GM21576 (cell line): ENCODE measurements around the gene YY1.
A peak's percentile ranks its signal among the peaks of the same experiment; 100 is the strongest.

Source experiments
- ATAC-seq: cut with Tn5 transposase; IDR thresholded peaks from one replicate; pipeline ENCODE4 v1.9.1; 2021; ENCODE audit warnings: mild to moderate bottlenecking, moderate library complexity; ENCODE audit not compliant: unreplicated experiment

YY1 gene

GRCh38 chr14:100240668-100241032 is 1.7 kb downstream of the YY1 start:
- no peak for ATAC-seq

- no peak for ATAC-seq
Observed at GRCh38 chr14:100241279-100241678, 2.3 kb downstream of the YY1 start.

- ATAC-seq = no peak
Observed at GRCh38 chr14:100243020-100243419, 4.1 kb downstream of the YY1 start.

- ATAC-seq = no peak
Observed at GRCh38 chr14:100246809-100247428, 8.0 kb downstream of the YY1 start.

- no peak for ATAC-seq
Observed at GRCh38 chr14:100250732-100251465, 12.0 kb downstream of the YY1 start.

DNA sequence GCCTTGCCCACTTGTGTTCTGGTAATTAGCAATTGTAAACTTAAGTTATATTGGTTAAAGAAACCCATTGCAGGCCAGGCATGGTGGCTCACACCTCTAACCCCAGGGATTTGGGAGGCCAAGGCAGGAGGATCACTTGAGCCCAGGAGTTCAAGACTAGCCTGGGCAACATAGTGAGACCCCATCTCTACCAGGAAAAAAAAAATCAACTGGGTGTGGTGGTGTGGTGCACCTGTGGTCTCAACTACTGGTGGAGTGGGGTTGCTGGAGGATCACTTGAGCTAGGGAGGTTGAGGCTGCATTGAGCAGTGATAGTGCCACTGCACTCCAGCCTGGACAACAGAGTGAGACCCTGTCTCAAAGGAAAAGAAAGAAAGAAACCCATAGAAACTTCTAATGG is 13.7 kb downstream of the YY1 start:
- no peak for ATAC-seq

GRCh38 chr14:100256339-100256895 is 17.5 kb downstream of the YY1 start:
- ATAC-seq = peak; percentile 63

GRCh38 chr14:100261621-100262020 is 22.7 kb downstream of the YY1 start:
- ATAC-seq = no peak

DNA sequence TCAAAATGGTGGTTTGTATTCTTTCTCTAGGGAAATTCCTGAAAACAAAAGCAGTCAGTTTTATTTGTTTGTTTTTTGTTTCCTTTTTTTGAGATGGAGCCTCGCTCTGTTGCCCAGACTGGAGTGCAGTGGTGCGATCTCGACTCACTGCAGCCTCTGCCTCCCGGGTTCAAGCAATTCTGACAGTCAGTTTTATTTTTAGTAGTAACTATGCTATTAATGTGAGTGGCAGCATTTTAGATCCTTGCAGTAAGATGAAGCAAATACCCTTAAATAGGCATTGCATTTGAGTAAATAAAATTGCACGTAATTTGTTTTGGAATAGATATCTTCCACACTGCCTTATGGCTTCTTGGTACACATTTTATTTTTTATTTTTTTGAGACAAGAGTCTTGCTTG is 23.6 kb downstream of the YY1 start:
- no peak for ATAC-seq

- no peak for ATAC-seq
Observed at GRCh38 chr14:100263141-100263540, 24.2 kb downstream of the YY1 start.

- no peak for ATAC-seq
Observed at GRCh38 chr14:100267990-100268389, 29.0 kb downstream of the YY1 start.

DNA sequence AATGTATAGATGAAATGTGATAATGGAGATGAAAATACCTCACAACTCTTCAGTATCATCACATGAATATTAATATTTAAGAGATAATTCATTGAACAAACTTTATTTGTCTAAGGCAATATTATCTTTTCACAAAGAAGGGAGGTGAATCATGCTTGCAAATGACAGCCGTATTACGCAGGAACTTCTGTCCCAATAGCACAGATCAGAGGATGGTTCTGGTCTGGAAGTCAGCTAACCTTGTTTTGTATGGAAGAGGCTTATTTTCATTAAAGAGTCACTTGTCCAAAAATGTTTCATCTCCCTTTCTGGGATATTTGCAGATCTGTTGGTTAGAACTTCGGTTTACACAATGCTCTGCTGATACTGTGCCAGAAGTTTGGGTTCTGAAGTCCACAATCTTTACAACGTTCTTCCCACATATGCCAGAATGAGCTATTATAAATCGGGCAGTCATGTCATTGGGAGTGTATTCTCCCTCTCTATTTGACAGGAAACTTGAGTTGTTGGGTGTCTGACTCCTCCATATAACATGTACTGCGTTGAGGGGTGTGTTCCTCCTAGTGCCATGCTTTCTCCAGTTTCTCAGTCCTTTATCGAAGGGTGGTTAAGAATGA is 29.8 kb downstream of the YY1 start:
- ATAC-seq = no peak

DNA sequence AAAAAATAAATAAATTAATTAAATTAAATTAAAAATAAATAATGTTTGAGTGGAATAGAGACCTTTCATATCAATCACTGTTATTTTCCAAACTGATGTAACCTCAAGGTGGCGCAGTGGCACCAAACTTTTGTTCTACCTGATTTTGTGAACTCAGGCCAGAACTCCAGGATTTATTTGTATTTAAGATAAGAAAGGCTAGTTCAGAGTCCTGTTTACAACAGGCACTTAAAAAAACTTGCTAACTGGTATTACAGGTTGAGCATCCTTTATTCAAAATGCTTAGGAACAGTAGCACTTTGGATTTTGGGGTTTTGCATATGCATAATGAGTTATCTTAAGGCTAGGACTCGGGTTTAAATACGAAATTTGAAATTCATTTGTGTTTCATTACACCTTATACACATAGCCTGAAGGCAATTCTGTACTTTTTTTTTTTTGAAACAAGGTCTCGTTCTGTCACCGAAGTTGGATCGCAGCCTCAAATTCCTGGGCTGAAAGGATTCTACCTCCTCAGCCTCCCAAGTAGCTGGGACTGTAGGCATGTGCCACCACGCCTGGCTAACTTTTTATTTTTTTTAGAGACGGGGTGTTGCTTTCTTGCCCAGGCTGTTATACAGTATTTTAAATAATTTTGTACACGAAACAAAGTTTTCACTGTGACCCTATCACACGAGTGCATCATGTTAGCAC is 32.4 kb downstream of the YY1 start:
- no peak for ATAC-seq

DNA sequence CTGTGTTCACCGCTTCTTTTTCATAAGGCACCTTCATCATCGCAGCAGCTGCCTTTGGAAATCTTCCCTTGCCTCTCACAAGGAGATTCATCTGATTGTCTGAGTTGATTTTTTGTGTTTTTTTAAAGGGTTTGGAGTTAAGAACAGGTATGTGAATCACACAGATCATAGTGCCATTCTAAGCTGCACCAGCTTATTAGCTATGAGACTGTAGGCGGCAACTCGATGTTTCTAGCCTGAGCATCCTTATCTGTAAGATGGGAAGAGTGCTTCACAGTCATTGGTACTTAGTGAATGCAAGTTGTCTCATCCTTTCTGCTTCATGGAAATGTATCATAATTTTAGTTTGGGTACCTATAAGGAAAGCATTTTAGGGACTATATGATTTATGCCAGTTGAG is 35.3 kb downstream of the YY1 start:
- ATAC-seq = no peak

- ATAC-seq = no peak
Observed at GRCh38 chr14:100275214-100275613, 36.3 kb downstream of the YY1 start.

DNA sequence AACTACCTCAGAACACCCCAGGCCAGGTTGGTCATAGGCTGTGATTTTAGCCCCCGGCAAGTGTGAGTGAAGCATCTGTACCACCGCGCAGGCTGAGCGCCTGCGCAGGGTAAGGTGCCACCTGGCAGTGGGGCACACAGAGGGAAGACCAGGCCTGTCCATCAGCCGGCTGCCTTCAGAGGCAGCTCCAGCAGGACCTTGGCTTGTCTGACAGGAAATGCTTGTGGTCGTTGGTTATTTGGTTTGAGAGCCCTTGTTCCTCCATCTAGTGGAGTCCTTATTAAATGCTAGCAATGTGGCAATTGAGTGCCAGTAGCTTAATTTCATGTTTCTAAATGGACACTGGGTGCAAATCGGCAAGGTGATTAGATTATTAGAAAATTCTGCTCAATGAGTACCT is 39.8 kb downstream of the YY1 start:
- ATAC-seq = no peak

- no peak for ATAC-seq
Observed at GRCh38 chr14:100279133-100279532, 40.2 kb downstream of the YY1 start.

GRCh38 chr14:100279563-100279962 is 40.6 kb downstream of the YY1 start:
- no peak for ATAC-seq

DNA sequence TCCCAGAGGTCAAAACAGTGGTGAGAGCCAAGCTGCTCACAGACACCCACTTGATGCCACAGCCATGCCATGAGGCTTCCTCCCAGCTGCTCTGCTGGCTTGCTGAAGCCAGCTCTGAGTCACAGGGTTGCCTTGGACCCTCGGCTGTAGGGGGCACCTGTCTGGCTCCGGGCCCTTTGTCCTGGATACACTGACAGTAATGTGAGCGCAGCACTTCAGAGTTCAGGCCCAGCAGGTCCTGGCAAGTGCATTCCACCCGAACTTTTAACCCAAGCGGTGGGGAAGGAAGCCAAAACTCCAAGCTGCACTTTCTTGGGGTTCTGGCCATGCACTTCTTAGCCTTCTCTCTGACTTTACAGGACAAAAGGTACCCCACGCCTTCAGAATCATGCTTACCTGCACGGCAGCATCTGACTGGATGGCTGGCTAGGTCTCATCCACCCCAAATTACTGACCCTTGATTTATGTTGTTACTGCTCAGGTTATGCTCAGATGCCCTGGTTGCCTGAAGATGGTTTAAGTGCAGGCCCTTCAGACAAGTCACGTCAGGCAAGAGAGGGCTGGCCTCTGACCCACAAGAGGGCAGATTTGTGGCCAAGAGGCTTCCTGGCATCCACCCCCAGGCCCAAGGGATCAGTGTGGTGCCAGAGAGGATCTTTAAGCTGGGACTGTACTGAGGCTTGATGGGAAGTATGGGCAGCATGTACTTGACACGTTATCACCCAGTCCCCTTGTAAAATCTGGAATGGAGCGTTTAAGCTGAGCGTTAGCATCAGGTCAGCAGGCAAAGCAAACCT is 42.5 kb downstream of the YY1 start:
- no peak for ATAC-seq

DNA sequence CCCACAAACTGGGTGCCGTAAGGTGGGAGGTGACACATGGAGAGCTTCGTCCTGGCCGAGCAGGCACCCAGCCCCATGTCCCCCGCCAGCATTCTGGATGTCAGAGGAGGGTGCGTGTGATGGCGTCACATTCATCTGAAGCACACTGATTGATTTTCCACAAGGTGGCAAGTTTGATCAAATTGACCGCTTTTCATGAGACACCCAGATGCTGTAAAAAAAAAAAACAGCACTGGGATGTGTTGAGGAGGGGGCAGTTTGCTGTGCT is 43.1 kb downstream of the YY1 start:
- ATAC-seq = no peak
